Caco-2 (cell line): ENCODE measurements around the gene HNRNPUL1. TPM values are rescaled to one million over a fixed set of nuclear protein-coding genes. Genes with fewer than 3 reads are reported as not detected.

ENCODE experiments used
- BruUV-seq: library from RNA; stranded (reverse); fragments of 400-500 nt; replicated peaks from 2 replicates; lab custom pipeline; 2021; lab: Mats Ljungman, UMichigan
- CTCF ChIA-PET: fragments of 300-600 bp; sonication (Branson Sonifier 250); formaldehyde crosslinking; loops from one replicate; lab custom pipeline; 2022; ENCODE audit warnings: antibody characterized with exemption; lab: Charles Lee
- POLR2A ChIA-PET: fragments of 300-600 bp; sonication (Branson Sonifier 250); formaldehyde crosslinking; loops from one replicate; lab custom pipeline; 2022; ENCODE audit warnings: antibody characterized with exemption; lab: Charles Lee
- DNase-seq, 2 experiments: peaks; one replicate each; pipeline versions ENCODE4 v3.0.0 to v3.0.0-alpha.2; 2020 to 2022
- H3K27me3 ChIP-seq: replicated peaks from 2 replicates; pipeline ENCODE4 v1.6.0; 2011; ENCODE audit warnings: low read length; ENCODE audit not compliant: control insufficient read depth, insufficient read depth
- H3K36me3 ChIP-seq: 2 replicates; pipeline ENCODE4 v1.5.1; 2011; ENCODE audit warnings: low read length; ENCODE audit not compliant: control insufficient read depth, insufficient read depth
- H3K4me1 ChIP-seq: fragments of 250-450 bp; sonication (Bioruptor Pico); 2 replicates; pipeline ENCODE4 v1.5.1; 2020; ENCODE audit warnings: mild to moderate bottlenecking
- H3K4me3 ChIP-seq: 2 replicates; pipeline ENCODE4 v1.5.1; 2011; ENCODE audit warnings: low read depth, mild to moderate bottlenecking, control low read depth, low read length
- H3K9me3 ChIP-seq: fragments of 250-450 bp; sonication (Bioruptor Pico); 2 replicates; pipeline ENCODE4 v1.5.1; 2020; ENCODE audit warnings: mild to moderate bottlenecking, moderate library complexity
- H3K27ac Mint-ChIP-seq: one replicate; pipeline ENCODE4 v1.8.0; 2022; ENCODE audit warnings: mixed read lengths; ENCODE audit not compliant: unreplicated experiment
- H3K27me3 Mint-ChIP-seq: one replicate; pipeline ENCODE4 v1.8.0; 2022; ENCODE audit warnings: mixed read lengths; ENCODE audit not compliant: insufficient read depth, unreplicated experiment
- H3K36me3 Mint-ChIP-seq: one replicate; pipeline ENCODE4 v1.8.0; 2022; ENCODE audit warnings: mild to moderate bottlenecking, mixed read lengths; ENCODE audit not compliant: insufficient read depth, unreplicated experiment
- H3K4me1 Mint-ChIP-seq: one replicate; pipeline ENCODE4 v1.8.0; 2022; ENCODE audit warnings: low read depth, mixed read lengths; ENCODE audit not compliant: unreplicated experiment
- H3K4me3 Mint-ChIP-seq: one replicate; pipeline ENCODE4 v1.8.0; 2022; ENCODE audit warnings: mild to moderate bottlenecking, moderate library complexity, mixed read lengths; ENCODE audit not compliant: unreplicated experiment
- H3K9me3 Mint-ChIP-seq: one replicate; pipeline ENCODE4 v1.8.0; 2022; ENCODE audit warnings: mixed read lengths; ENCODE audit not compliant: unreplicated experiment
- CTCF ChIP-seq, 2 experiments: fragments of 200-600 bp in 1 of 2; IDR thresholded peaks; 1 replicate in 1 of 2; 2 replicates in 1 of 2; pipeline versions ENCODE4 v1.5.1 to v1.8.0; 2011 to 2022; ENCODE audit warnings: antibody characterized with exemption in 1 of 2, control low read depth in 1 of 2, inconsistent platforms in 1 of 2, low read depth in 1 of 2, low read length in 1 of 2, mild to moderate bottlenecking in 1 of 2, moderate library complexity in 1 of 2; ENCODE audit not compliant: insufficient read depth in 1 of 2, severe bottlenecking in 1 of 2, unreplicated experiment in 1 of 2
- intact Hi-C: fragments of 100-400 bp; cut with micrococcal nuclease; formaldehyde crosslinking; loops from one replicate; pipeline ENCODE4 v1.10.0; 2022; ENCODE audit not compliant: unreplicated experiment
- total RNA-seq: library from RNA; stranded (reverse); gene quantifications from 2 replicates; pipeline ENCODE4 v1.2.3, GENCODE V29; 2022

HNRNPUL1 gene
- total RNA-seq, 1 experiment from 2014 or later = 322 TPM

GRCh38 chr19:41261474-41262190, 2.5 kb upstream of the HNRNPUL1 start:
- intact Hi-C loops = loop anchor here (1.0 to 2.0 kb wide), 6 partner anchors 47 to 599 kb away; no protein-coding TSS in a partner anchor
- no peak for DNase-seq
- Mint-ChIP-seq H3K4me1 (peaks cover 20% of the 10 kb centered on the region), H3K4me3 (peak overlapping the region; percentile 83), H3K36me3 (peaks cover 46% of the 10 kb centered on the region), H3K27ac (peak overlapping the region; percentile 87), H3K9me3 (no peaks in the 10 kb centered on the region), H3K27me3 (no peaks in the 10 kb centered on the region)
- no peaks in the 10 kb centered on the region for H3K9me3 ChIP-seq
- no peaks in the 10 kb centered on the region for H3K27me3 ChIP-seq
- CTCF ChIA-PET = interaction anchor here (0.7 to 3.8 kb wide), 3 partner anchors 41 to 369 kb away, joined by 3 to 118 read pairs (median 5); no protein-coding TSS in a partner anchor
- TF ChIP-seq CTCF (IDR thresholded peaks at IDR 0.05; ENCODE audit: insufficient read depth in 1 of 2, low read depth in 1 of 2, low read length in 1 of 2, severe bottlenecking in 1 of 2, unreplicated experiment in 1 of 2) = no peak
- no peaks in the 10 kb centered on the region for H3K36me3 ChIP-seq
- POLR2A ChIA-PET = interaction anchor here (0.5 to 1.0 kb wide), 4 partner anchors 31 to 702 kb away, joined by 3 to 12 read pairs (median 5); no protein-coding TSS in a partner anchor
- peak overlapping the region; percentile 56 for H3K4me3 ChIP-seq
- peaks cover 10% of the 10 kb centered on the region for H3K4me1 ChIP-seq
- no TSS peak for BruUV-seq

GRCh38 chr19:41263042-41263849, 926 bp upstream of the HNRNPUL1 start:
- H3K36me3 Mint-ChIP-seq = peaks cover 62% of the 10 kb centered on the region

More at GRCh38 chr19:41263042-41263849, 926 bp upstream of the HNRNPUL1 start:
- Histone ChIP-seq H3K36me3 (0 out of 2 replicates have a peak, but pooled peaks cover 2% of the 10 kb centered on the region), H3K4me1 (peaks cover 11% of the 10 kb centered on the region), H3K27me3 (no peaks in the 10 kb centered on the region), H3K9me3 (no peaks in the 10 kb centered on the region), H3K4me3 (peak overlapping the region; percentile 56)
- Mint-ChIP-seq H3K4me3 (peak overlapping the region; percentile 83), H3K9me3 (no peaks in the 10 kb centered on the region), H3K27ac (peak overlapping the region; percentile 87), H3K4me1 (peaks cover 30% of the 10 kb centered on the region), H3K27me3 (no peaks in the 10 kb centered on the region)
- peak in 1 of 2 experiments; percentile 72 for DNase-seq
- intact Hi-C loops = loop anchor here (1.0 to 2.0 kb wide), 5 partner anchors 37 to 600 kb away; no protein-coding TSS in a partner anchor
- BruUV-seq = TSS peak; percentile 88
- ChIA-PET CTCF (interaction anchor here (0.6 to 3.8 kb wide), 13 partner anchors 36 to 496 kb away, joined by 3 to 118 read pairs (median 5); no protein-coding TSS in a partner anchor), POLR2A (interaction anchor here (0.5 to 2.5 kb wide), 12 partner anchors 11 to 821 kb away, joined by 3 to 13 read pairs (median 4); partner anchors contain the start of genes ACTMAP and RAB4B)
- no peak for TF ChIP-seq CTCF (IDR thresholded peaks at IDR 0.05; ENCODE audit: insufficient read depth in 1 of 2, low read depth in 1 of 2, low read length in 1 of 2, severe bottlenecking in 1 of 2, unreplicated experiment in 1 of 2)
